Mucosa of gallbladder (tissue), 1 donor: ENCODE results near the gene RAD9A. TPM values are rescaled to one million over a fixed set of nuclear protein-coding genes. Genes with fewer than 3 reads are reported as not detected.

ENCODE experiments used
- DNase-seq: peaks from one replicate; pipeline ENCODE4 v3.0.0-alpha.2; 2020; ENCODE audit warnings: low spot score
- total RNA-seq: library from RNA; stranded (reverse); gene quantifications from one replicate; pipeline ENCODE4 v1.2.1, GENCODE V29; 2021
- donor health status: DM: no; HTN: no; CAD: no.

The RAD9A gene
- total RNA-seq, 1 donor from 2014 or later = 45.0 TPM

DNA sequence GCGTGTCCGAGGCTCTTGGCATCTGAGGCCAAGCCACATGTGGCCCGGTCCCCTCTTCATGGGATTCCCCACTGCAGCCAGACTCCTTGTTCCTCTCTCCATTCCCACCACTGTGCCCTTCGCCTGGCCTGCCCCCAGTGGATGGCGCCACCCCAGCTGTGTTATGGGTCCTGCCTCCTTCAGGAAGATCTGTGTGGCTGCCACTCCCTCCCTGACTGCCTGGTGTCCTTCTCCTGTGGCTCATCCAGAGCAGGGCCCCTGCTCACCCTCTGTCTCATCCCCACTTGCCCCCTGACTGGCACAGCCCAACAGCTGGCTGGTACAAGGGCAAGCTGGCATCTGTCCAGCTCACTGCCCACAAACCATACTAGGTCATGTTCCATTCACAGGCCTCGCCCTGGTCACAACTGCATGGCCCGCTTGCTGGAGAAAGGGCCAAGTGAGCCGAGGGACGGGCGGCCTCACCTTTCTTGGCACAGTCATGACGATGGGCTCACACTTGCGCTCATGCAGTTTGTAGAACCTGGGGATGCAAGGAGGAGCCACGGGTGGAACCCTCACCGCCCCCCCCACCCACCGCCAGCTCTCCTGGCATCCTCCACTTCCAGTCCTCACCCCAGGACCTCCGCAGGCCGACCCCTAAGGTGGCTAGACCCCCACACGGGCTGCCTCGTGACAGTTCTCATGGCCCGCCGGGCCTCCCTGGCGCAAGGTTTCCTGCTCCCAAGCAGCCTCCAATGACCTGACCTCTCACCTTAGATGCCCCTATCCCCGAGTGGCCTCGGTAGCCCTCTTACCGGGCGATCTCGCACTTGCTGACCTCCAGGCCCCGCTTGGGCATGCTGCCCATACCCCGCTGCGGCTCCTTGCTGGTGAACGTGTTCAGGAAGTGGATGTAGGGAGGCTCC, 47.8 kb downstream of the RAD9A start:
- DNase-seq = no peak

DNA sequence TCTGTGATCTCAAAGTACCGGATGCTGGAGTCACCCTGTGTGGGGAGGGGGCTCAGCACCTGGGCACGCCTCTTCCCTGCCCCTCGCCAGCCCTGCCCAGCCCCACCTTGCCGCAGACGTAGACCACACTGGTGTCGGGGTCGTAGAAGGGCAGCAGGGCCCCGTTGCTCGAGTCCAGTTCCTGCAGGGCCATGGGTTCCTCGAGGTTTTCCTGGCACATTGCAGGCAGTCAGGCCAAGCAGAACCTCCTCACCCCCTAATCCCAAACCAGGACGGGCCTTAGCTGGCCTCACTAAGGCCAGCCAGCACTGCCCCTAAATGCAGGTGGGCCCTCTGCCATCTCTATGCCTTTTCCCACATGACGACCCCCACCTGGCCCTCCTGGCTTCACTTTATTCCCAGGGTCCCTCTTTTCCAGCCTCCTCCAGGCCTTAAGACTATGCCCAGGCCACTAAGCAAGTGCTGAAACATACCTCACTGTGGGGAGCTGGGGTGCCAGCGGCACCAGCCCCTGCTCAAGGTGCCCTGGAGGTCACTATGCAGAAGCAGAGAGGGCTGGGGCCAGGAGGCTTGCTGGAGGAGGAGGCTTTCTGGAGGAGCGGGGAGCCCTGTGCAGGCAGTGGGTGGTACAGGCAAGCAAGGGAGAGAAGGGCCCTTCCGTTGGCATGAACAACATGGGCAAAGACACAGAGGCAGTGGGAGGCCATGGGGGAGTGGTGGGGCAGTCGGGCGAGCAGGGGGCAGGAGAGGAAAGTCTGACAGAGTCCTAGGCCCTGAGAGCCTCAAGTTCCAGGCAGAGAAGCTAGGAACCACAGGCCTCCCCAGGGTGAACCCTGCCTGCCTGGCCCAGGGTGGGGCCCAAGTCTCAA, 48.7 kb downstream of the RAD9A start:
- no peak for DNase-seq

DNA sequence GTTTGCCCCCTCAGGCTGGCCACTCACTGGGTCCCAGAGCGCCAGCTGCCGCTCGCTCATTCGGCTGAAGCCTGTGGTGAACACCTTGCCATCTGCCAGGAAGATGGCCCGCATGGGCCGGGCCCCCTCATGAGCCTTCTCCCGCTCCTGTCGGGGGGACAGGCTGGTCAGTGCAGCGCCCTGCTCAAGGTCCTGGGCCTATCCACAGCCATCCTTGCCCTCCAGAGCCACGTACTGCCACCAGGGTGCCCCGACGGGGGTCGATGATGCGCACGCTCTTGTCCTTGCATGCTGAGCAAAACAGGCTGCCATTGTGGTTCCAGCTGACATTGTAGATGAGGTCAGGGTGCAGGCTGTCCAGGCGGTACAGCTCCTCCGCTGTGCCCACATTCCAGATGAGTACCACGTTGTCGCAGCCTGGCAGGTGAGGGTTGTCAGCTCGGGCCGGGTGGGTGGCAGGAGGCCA, 49.3 kb downstream of the RAD9A start:
- DNase-seq = no peak

DNA sequence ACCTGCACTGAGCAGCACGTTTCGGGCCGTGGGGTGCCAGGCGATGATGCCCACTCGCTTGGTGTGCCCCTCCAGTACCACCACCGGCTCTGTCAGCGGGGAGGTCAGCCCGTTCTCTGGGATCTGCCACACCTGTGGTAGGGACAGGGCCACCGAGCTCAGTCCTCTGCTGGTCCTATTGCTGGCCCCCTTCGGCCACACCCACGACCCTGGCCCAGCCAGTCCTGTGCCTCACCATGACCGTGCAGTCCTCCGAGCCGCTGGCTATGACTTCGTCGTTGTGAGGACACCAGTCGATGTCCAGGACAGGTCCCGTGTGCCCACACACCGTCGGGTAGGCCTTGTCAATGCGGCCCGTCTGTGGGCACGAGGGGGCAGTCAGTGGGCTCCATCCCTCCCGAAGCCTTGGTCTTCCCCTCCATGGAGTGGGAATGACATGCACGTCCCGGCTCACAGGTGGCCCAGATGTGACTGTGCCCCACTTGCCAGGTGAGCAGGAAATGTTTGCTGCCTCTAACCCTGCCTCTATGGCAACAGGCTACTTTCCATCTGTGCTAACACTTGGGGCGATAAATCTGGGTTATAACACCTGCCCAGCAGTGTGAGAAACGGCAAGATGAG, 50.1 kb downstream of the RAD9A start:
- DNase-seq = no peak

DNA sequence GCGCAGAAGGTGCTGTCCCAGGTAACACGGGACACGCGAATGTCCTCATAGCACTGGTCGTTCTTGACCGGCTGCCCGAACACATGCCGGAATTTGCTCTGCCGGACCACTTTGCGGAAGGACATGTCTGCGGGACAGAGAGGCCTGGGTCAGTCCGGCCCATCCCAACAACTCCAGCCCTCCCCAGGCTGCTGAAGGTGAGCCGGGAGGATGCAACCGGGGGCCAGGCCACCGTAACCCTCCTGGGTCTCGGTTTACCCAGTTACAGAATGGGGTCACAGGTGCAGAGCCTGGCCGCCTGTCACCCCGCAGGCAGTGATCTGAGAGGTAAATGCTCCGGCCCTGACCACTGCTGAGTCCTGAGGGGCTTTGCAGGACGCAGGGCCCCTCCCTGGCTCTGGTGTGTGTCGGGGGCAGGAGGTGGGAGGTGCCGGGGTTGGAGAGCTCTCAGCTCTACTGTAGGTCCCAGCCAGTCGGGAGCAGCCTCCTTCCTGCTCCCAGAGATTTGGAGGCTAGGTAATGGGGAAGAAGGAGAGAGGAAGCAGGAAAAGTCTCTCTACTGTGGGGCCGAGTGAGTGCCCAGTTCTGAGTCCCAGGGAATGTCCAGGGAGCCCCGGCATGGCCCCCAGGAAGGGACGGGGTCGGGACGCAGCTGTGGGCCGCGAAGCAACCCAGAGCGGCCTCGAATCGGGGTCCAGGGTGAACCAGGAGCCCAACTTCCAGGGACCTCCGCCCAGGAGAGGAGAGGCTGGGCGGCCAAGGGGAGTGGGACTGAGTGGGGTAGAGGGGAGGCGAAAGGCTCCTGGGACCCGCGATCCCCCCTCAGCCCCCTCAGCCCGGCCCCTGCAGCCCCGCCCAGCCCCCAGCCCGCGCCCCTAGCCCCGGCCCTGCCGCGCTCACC, 51.0 kb downstream of the RAD9A start:
- no peak for DNase-seq

DNA sequence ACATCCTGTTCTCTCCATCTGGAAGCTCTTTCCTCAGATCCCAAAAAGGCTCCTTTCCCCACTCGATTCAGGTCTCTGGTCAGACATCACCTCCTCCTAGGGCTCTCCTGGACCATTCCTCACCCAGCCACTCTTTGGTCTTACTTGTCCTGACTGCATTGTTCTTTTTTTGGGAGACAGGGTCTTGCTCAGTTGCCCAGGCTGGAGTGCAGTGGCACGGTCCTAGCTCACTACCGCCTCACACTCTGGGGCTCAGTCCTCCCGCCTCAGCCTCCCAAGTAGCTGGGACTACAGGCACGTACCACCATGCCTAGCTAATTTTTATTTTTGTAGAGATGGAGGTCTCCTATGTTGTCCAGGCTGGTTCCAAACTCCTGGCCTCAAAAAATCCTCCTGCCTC, 53.7 kb downstream of the RAD9A start:
- DNase-seq = no peak

Other genes starting within 250 kb of the RAD9A start
- 86.1 TPM for gene GRK2, start 125.5 kb upstream of the RAD9A start, total RNA-seq
- 80.5 TPM for gene ANKRD13D, start 102.7 kb upstream of the RAD9A start, total RNA-seq
- 107 TPM for gene SSH3, start 88.5 kb upstream of the RAD9A start, total RNA-seq
- gene POLD4, start 38.4 kb upstream of the RAD9A start, total RNA-seq = 87.5 TPM
- gene CLCF1, start 18.4 kb upstream of the RAD9A start, total RNA-seq = 4.0 TPM
- 140 TPM for gene PPP1CA, start 9.9 kb downstream of the RAD9A start, total RNA-seq
- 10.6 TPM for gene TBC1D10C, start 12.1 kb downstream of the RAD9A start, total RNA-seq
- 78.4 TPM for gene CARNS1, start 23.7 kb downstream of the RAD9A start, total RNA-seq
- gene RPS6KB2, start 36.5 kb downstream of the RAD9A start, total RNA-seq = 39.7 TPM
- 14.7 TPM for gene PTPRCAP, start 45.7 kb downstream of the RAD9A start, total RNA-seq
- 181 TPM for gene CORO1B, start 51.5 kb downstream of the RAD9A start, total RNA-seq
- gene GPR152, start 60.7 kb downstream of the RAD9A start, total RNA-seq = not detected
- 3.8 TPM for gene CABP4, start 63.4 kb downstream of the RAD9A start, total RNA-seq
- gene TMEM134, start 77.3 kb downstream of the RAD9A start, total RNA-seq = 75.1 TPM
- gene AIP, start 91.0 kb downstream of the RAD9A start, total RNA-seq = 94.2 TPM
- gene PITPNM1, start 113.4 kb downstream of the RAD9A start, total RNA-seq = 51.0 TPM
- 95.5 TPM for gene CDK2AP2, start 116.2 kb downstream of the RAD9A start, total RNA-seq
- not detected for gene CABP2, start 131.5 kb downstream of the RAD9A start, total RNA-seq
- 1,142 TPM for gene GSTP1, start 191.8 kb downstream of the RAD9A start, total RNA-seq
- 202 TPM for gene NDUFV1, start 214.9 kb downstream of the RAD9A start, total RNA-seq
- 17.8 TPM for gene NUDT8, start 238.0 kb downstream of the RAD9A start, total RNA-seq
- 0.14 TPM for gene TBX10, start 247.8 kb downstream of the RAD9A start, total RNA-seq